ENCODE measurements around the gene CLDN34.

- no peak for TF ChIP-seq POLR2AphosphoS5 (IDR thresholded peaks at IDR 0.05; ENCODE audit: low read depth, low read length)
- no peak for TF ChIP-seq POLR2A (IDR thresholded peaks at IDR 0.05; ENCODE audit: low read depth, low read length)
- no peak for TF ChIP-seq TAF1 (IDR thresholded peaks at IDR 0.05; ENCODE audit: low read depth, low read length)
- TF ChIP-seq SPI1 (IDR thresholded peaks at IDR 0.05; ENCODE audit: low read depth, low read length), result no peak
- TF ChIP-seq POU2F2 (IDR thresholded peaks at IDR 0.05; ENCODE audit: low read depth, low read length), result no peak
- TF ChIP-seq PAX5 (IDR thresholded peaks at IDR 0.05; ENCODE audit: insufficient read depth, low read length, severe bottlenecking), result no peak
Observed at GRCh38 chrX:10011261-10011931, 44.2 kb downstream of the CLDN34 start.
